Cardiac ventricle fibroblast (primary cell): ENCODE measurements around the gene OR9G4. TPM values are rescaled to one million over a fixed set of nuclear protein-coding genes. Genes with fewer than 3 reads are reported as not detected.

Experiments
- total RNA-seq: library from RNA; depleted of rRNA; stranded (reverse); fragments of >200 nt; gene quantifications from 2 replicates; pipeline ENCODE4 v1.2.3, GENCODE V29; 2015

The OR9G4 gene
- total RNA-seq = not detected in 2 replicates

DNA sequence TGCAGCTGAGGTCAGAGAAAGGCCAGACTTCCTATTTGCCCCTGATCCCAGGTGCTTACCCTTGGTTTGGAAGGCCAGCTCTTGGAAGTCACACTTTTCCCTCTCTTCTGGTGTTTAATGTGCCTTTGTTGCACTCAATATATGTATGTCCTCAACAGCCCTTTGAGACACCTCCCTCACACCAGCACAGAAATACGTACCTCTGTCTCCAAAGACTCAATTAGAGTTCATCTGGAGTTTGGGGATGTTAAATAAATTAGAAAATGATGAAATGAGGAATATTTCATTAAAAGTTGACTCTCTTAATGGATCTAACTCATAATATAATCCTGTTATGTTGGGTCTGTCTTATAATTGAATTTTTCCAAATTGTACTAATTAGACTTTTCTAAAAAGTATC, at the start of gene OR9G4:
TSS of gene OR9G4 (minus strand) at position 101 of the 400 bp plus-strand sequence. CDS start 4,931 bp downstream, outside the sequence.

GRCh38 chr11:56698795-56699194, 49.7 kb downstream of the OR9G4 start, which contains the start of gene OR9G1:
OR9G1 (plus strand) TSS chr11:56699095; CDS start chr11:56700388, 1,293 bp downstream.

Other genes with a start within 250 kb of the OR9G4 start
- not detected in 2 replicates for gene OR5M11, start 205.4 kb downstream of the OR9G4 start, total RNA-seq
- not detected in 2 replicates for gene OR5M10, start 171.0 kb downstream of the OR9G4 start, total RNA-seq
- gene OR5M1, start 133.8 kb downstream of the OR9G4 start, total RNA-seq = not detected in 2 replicates
- not detected in 2 replicates for gene OR5AP2, start 106.3 kb downstream of the OR9G4 start, total RNA-seq
- not detected in 2 replicates for gene OR5AR1, start 85.0 kb downstream of the OR9G4 start, total RNA-seq
- gene OR9G1, start 49.6 kb downstream of the OR9G4 start, total RNA-seq = not detected in 2 replicates
- not detected in 2 replicates for gene OR5AK2, start 240.2 kb upstream of the OR9G4 start, total RNA-seq